Fibroblast of skin of right quadriceps (primary cell): ENCODE measurements around the gene DPYD.

Experiments
- DNase-seq: peaks from one replicate; pipeline ENCODE4 v3.0.0-alpha.2; 2013

The DPYD gene

GRCh38 chr1:97123717-97124431 lies 797.0 kb downstream of the DPYD start:
- DNase-seq, result peak; percentile 55

- DNase-seq, result peak; percentile 76
Observed at GRCh38 chr1:97120806-97121205, 800.0 kb downstream of the DPYD start.

GRCh38 chr1:97119260-97120158 lies 801.3 kb downstream of the DPYD start:
- DNase-seq, result no peak

GRCh38 chr1:97114842-97115241 lies 806.0 kb downstream of the DPYD start:
- DNase-seq, result no peak

GRCh38 chr1:97112442-97112841 lies 808.4 kb downstream of the DPYD start:
- DNase-seq, result no peak

- peak; percentile 55 for DNase-seq
Observed at GRCh38 chr1:97108179-97108578, 812.7 kb downstream of the DPYD start.

- DNase-seq, result peak; percentile 82
Observed at GRCh38 chr1:97105531-97105930, 815.3 kb downstream of the DPYD start.

- DNase-seq, result no peak
Observed at GRCh38 chr1:97101509-97101908, 819.3 kb downstream of the DPYD start.

- DNase-seq, result no peak
Observed at GRCh38 chr1:97097404-97097925, 823.4 kb downstream of the DPYD start.

GRCh38 chr1:97095764-97096163 lies 825.1 kb downstream of the DPYD start:
- no peak for DNase-seq

- DNase-seq, result peak; percentile 91
Observed at GRCh38 chr1:97094247-97094972, 826.4 kb downstream of the DPYD start.

GRCh38 chr1:97093741-97094140 lies 827.1 kb downstream of the DPYD start:
- DNase-seq, result peak; percentile 70

GRCh38 chr1:97092824-97093223 lies 828.0 kb downstream of the DPYD start:
- DNase-seq, result no peak

GRCh38 chr1:97091679-97092078 lies 829.2 kb downstream of the DPYD start:
- no peak for DNase-seq

GRCh38 chr1:97091263-97091662 lies 829.6 kb downstream of the DPYD start:
- DNase-seq, result no peak

GRCh38 chr1:97090725-97091124 lies 830.1 kb downstream of the DPYD start:
- no peak for DNase-seq

- DNase-seq, result no peak
Observed at GRCh38 chr1:97089173-97089572, 831.7 kb downstream of the DPYD start.

GRCh38 chr1:97088391-97088790 lies 832.4 kb downstream of the DPYD start:
- DNase-seq, result no peak

- peak; percentile 81 for DNase-seq
Observed at GRCh38 chr1:97084546-97084945, 836.3 kb downstream of the DPYD start.

- DNase-seq, result no peak
Observed at GRCh38 chr1:97082160-97082848, 838.5 kb downstream of the DPYD start.

GRCh38 chr1:97078872-97079271 lies 842.0 kb downstream of the DPYD start:
- DNase-seq, result no peak

- DNase-seq, result no peak
Observed at GRCh38 chr1:97077221-97077620, 843.6 kb downstream of the DPYD start.

GRCh38 chr1:97074771-97075170 lies 846.1 kb downstream of the DPYD start:
- no peak for DNase-seq
